ENCODE data around the gene PHLDA1.
"Not testable (repeated sequence)": the region's sequence is repeated elsewhere in the genome, so short reads cannot be mapped to it uniquely, and the experiment has no call there.

Gene PHLDA1

DNA sequence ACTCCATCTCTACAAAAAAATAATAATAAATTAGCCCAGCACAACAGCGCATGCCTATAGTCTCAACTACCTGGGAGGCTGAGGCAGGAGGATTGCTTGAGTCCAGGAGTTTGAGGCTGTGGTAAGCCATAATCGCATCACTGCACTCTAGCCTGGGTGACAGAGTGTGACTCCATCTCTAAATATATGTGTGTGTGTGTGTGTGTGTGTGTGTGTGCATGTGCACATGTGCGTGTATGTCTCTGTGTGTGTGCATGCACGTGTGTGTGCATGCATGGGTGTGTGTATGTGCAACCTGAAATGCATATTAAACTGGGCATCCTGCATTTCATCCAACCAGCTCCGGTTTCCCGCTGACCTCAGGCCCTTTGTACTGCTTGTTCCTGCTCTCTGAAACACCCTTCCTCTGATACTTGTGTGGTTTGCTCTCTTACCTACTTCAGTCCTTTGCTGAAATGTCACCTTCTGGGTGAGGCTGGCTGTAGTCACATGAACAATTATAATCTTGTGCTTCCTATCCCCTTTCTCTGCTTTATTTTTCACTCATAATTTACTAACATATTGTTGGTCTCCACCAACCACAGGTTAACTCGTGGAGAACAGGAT lies 46.9 kb downstream of the PHLDA1 start:
- DNase-seq, result no peak

GRCh38 chr12:75983851-75984250 lies 47.7 kb downstream of the PHLDA1 start:
- not testable (repeated sequence) for DNase-seq

- DNase-seq, result no peak
These were observed 48.5 kb downstream of the PHLDA1 start for GRCh38 chr12:75982979-75983660.

DNA sequence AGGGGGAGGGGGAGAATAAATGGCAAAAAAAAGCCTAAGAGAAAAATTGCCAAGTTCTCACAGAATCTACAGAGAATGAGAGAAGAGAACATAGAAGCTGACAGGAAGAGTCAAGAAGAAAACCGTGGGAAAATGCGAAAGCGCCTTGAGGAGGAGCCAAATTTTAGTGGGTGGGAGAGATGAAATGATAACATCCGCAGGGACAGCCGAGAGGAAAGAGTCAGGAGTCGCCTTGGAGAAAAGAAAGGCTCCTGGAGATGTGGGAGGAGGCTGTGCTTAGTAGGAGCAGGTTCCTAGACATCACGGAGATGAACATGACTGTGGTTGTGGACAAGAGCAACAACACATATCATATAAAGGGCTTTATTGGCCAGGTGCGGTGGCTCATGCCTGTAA lies 49.4 kb downstream of the PHLDA1 start:
- no peak for DNase-seq

DNA sequence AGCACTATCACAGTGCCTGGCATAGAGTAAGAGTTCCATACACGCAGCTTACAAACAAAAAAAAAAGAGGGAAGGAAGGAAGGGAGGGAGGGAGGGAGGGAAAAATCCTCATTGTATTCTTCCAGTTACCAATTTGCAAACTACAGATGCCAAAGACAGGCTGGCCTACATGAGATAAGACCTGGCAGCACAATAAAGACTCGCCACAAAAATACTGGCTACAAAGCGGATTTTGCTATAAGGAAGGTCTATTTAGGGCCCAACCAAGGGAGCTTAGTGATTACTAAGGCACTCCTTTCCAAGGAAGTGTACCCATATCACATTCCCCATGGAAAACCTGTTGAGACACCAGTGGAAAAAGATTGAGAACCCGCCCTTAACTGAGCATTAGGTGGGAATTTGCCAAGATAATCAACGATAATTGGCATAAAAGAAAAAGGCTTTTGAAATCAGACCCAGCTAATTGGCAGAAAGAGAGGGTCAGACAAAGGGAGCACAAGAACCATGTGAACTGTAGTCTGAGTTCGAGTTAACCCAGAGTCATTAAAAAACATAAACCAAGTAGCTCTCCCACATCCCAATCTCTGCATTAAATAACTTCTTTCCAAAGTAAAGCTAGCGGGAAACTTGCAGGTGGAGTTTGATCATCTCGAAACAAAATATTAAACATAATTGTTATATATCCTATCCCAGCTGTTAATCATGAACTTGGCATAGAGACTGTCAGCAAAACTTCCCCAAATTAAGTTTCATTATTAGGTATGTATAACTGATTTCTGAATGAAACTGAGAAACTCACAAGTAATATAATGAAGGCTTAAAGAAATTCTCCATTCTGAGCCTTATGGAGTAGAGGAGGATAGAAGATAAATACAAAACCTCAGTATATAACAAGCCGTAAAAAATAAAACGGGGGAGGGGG lies 50.1 kb downstream of the PHLDA1 start:
- DNase-seq, result no peak

DNA sequence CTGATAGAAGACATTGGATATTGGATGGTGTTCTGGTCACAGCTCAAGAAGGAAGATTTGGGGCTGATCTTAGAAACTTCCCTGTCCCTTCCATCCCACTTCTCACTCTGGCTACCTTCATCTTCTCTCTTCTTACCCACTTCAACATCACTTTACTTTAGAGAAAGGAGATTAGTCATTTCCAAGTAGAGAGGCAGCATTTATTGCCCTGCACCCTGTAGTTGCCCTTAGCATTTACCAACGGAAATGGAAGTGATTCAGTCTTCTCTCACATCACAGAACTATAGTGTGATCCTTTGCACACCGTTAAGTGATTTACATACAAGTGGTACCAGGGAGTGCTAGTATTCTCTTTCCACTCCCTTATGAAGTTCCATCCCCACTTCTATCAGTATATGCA lies 52.4 kb downstream of the PHLDA1 start:
- DNase-seq, result no peak

DNA sequence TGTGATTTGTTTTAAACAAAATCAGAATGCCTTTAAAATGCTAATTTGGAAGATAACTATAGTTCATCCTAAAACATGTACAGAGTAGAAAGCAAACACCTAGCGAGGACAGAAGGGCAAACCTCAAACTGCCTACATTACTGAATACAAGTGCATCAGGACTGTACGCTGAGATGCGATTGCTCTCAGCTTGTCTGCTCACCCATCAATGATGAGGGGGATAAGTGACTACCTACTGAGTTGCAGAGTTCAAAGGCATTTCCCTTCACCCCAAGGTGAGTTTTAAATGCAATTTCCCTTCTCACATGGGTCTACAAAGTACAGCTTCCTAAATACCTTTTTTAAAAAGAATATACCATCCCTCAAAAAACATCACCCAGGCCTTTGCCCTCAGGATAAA lies 52.9 kb downstream of the PHLDA1 start:
- DNase-seq, result no peak

- peak in 1 of 2 experiments; percentile 27 for DNase-seq
These were observed 53.5 kb downstream of the PHLDA1 start for GRCh38 chr12:75977952-75978671.

DNA sequence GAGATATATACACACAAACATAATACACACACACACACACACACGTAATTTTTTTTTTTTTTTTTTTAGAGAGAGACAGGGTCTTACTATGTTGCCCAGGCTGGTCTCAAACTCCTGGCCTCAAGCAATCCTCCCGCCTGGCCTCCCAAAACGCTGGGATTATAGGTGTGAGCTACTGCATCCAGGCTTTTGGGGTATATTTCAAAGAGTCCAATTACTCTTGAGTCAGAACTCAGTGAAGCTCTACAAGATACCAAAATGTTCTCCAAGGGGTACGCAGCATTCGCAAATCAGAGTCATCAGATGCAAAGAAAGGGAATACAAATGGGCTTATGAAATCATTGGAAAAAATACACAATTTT lies 54.0 kb downstream of the PHLDA1 start:
- DNase-seq, result no peak

DNA sequence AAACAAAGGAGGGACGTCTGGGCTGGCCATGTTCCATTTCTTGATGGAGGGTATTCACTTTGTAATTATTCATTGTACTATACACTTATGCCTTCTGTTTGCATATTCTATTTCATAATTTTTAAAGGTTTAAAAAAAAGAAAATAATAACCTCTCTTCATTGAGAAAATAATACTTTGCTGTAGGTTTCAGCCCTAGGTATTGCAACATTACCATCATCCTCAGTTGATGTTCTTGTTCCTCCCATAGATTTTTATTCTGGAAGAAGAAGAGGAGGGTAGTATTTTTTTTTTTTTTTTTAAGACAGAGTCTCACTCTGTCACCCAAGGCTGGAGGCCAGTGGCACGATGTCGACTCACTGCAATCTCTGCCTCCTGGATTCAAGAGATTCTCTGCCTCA lies 54.7 kb downstream of the PHLDA1 start:
- no peak for DNase-seq

GRCh38 chr12:75976113-75976512 lies 55.5 kb downstream of the PHLDA1 start:
- DNase-seq, result no peak

GRCh38 chr12:75975702-75976101 lies 55.9 kb downstream of the PHLDA1 start:
- DNase-seq, result peak in 1 of 2 experiments; percentile 11
